ENCODE measurements around the gene MORN1.

GRCh38 chr1:2352897-2353550, 38.3 kb downstream of the MORN1 start:
- TF ChIP-seq CTCF (IDR thresholded peaks at IDR 0.05; ENCODE audit: control extremely low read depth in 1 of 3, insufficient read depth in 1 of 3, low read depth in 1 of 3, low read length in 3 of 3) (no peak), TBP (IDR thresholded peaks at IDR 0.05; ENCODE audit: low read depth, low read length) (no peak), EZH2 (IDR thresholded peaks at IDR 0.05; ENCODE audit: low read depth, low read length, severe bottlenecking) (no peak), POLR2A (IDR thresholded peaks at IDR 0.05; ENCODE audit: control extremely low read depth in 1 of 2, low read depth in 2 of 2, low read length in 2 of 2) (no peak), CTBP2 (IDR thresholded peaks at IDR 0.05; ENCODE audit: borderline replicate concordance, insufficient read depth, insufficient read length, low read length) (no peak), EP300 (IDR thresholded peaks at IDR 0.05; ENCODE audit: borderline replicate concordance in 1 of 2, low read depth in 2 of 2, low read length in 2 of 2) (no peak), MAX (IDR thresholded peaks at IDR 0.05) (no peak), SIN3A (conservative IDR thresholded peaks at IDR 0.05 in 1 of 2, IDR thresholded peaks at IDR 0.05 in 1 of 2; ENCODE audit: low read depth in 1 of 2, low read length in 2 of 2) (no peak), KDM1A (IDR thresholded peaks at IDR 0.05; ENCODE audit: borderline replicate concordance, low read length) (no peak), JUND (IDR thresholded peaks at IDR 0.05; ENCODE audit: low read length) (no peak), SP2 (IDR thresholded peaks at IDR 0.05; ENCODE audit: low read length) (no peak), RXRA (IDR thresholded peaks at IDR 0.05; ENCODE audit: insufficient read depth, low read depth, low read length) (no peak)

Measured in H1 (cell line).